ENCODE results near the gene ZNF181. TPM values are rescaled to one million over a fixed set of nuclear protein-coding genes. Genes with fewer than 3 reads are reported as not detected.

Gene ZNF181
- total RNA-seq, 1 experiment from 2014 or later = 6.8 TPM

DNA sequence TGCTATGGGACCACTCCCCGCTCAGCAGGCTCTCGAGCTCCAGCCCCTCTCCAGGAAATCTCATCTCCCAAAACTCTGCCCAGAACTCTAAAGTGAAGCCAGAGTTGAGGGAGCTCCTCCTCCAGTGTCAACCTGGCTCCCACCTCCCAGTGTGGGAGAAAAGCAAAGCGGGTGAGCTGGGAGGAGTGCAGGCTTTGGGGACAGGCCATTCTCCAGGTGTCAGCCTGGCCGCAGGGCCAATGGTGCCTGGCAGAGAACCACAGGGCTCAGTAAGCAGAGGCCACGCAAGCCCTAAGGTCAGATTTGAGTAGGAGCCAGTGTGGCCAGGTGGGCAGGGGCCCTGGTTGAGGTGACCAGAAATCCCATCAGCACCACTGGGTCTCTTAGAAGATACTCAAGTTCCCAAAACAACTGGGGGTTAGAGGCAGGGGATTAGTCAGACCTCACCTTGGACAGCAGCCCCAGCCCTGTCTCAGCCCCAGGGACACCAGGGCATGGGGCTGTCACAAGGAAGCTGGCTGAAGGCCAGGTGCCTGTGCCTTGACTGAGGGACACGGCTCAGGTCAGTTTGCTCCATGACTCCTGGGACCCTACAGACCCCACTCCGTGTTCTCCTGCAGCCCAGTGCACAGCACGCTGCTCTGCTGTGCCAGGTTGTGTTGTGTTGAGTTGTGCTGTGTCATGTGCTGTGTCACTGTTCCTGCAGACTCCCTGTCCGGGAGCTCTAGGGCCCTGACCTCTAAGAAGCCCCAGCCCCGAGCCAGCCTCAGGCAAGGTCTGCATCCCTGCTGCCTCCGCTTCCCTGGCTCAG is 2.8 kb upstream of the ZNF181 start:
- Histone ChIP-seq H3K27me3 (ENCODE audit: control insufficient read depth, insufficient read depth, low read length) (no peaks in the 10 kb centered on the region), H3K4me3 (ENCODE audit: insufficient read depth, low read depth, low read length) (no peak overlapping the region), H3K36me3 (replicated peaks; ENCODE audit: control insufficient read depth, insufficient read depth, low read length) (no peaks in the 10 kb centered on the region)
- DNase-seq = peak; percentile 11

DNA sequence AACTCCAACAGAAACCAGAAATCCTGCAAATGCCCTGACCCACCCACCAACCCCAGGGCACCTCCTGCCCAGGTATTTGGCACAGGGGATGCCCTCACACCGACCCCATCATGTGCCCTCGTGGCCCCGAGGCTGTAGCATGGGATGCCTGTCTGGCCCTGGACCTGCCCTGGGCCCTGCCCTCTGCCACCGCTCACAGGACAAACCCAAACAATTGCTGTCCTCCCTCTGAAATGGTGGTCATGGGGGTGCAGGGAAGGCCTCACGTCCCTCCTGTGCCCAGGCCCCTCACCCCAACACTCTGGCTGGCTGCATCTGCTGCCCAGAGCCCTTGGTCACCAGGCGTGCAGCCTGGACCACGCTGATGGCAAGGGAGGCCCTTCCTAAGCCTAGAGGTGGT is 2.1 kb upstream of the ZNF181 start:
- Histone ChIP-seq H3K36me3 (replicated peaks; ENCODE audit: control insufficient read depth, insufficient read depth, low read length) (no peaks in the 10 kb centered on the region), H3K27me3 (ENCODE audit: control insufficient read depth, insufficient read depth, low read length) (no peaks in the 10 kb centered on the region), H3K4me3 (ENCODE audit: insufficient read depth, low read depth, low read length) (no peak overlapping the region)
- no peak for DNase-seq

- Histone ChIP-seq H3K4me3 (ENCODE audit: insufficient read depth, low read depth, low read length) (peak overlapping the region; percentile 80; the same call in 1 of the 2 replicates), H3K36me3 (replicated peaks; ENCODE audit: control insufficient read depth, insufficient read depth, low read length) (no peaks in the 10 kb centered on the region), H3K27me3 (ENCODE audit: control insufficient read depth, insufficient read depth, low read length) (no peaks in the 10 kb centered on the region)
- DNase-seq = peak; percentile 64
Observed at GRCh38 chr19:34732612-34733211, 1.3 kb upstream of the ZNF181 start.

GRCh38 chr19:34733266-34733745 is 737 bp upstream of the ZNF181 start:
- Histone ChIP-seq H3K36me3 (replicated peaks; ENCODE audit: control insufficient read depth, insufficient read depth, low read length) (no peaks in the 10 kb centered on the region), H3K27me3 (ENCODE audit: control insufficient read depth, insufficient read depth, low read length) (no peaks in the 10 kb centered on the region), H3K4me3 (ENCODE audit: insufficient read depth, low read depth, low read length) (peak overlapping the region; percentile 80)
- DNase-seq = no peak

- no peaks in the 10 kb centered on the region for H3K27me3 ChIP-seq (ENCODE audit: control insufficient read depth, insufficient read depth, low read length)
- DNase-seq = peak; percentile 10
- no peaks in the 10 kb centered on the region; the same call in 1 of the 2 replicates for H3K36me3 ChIP-seq (replicated peaks; ENCODE audit: control insufficient read depth, insufficient read depth, low read length)
- H3K4me3 ChIP-seq (ENCODE audit: insufficient read depth, low read depth, low read length) = peak overlapping the region; percentile 80
Observed at GRCh38 chr19:34734537-34735103, 577 bp downstream of the ZNF181 start.

DNA sequence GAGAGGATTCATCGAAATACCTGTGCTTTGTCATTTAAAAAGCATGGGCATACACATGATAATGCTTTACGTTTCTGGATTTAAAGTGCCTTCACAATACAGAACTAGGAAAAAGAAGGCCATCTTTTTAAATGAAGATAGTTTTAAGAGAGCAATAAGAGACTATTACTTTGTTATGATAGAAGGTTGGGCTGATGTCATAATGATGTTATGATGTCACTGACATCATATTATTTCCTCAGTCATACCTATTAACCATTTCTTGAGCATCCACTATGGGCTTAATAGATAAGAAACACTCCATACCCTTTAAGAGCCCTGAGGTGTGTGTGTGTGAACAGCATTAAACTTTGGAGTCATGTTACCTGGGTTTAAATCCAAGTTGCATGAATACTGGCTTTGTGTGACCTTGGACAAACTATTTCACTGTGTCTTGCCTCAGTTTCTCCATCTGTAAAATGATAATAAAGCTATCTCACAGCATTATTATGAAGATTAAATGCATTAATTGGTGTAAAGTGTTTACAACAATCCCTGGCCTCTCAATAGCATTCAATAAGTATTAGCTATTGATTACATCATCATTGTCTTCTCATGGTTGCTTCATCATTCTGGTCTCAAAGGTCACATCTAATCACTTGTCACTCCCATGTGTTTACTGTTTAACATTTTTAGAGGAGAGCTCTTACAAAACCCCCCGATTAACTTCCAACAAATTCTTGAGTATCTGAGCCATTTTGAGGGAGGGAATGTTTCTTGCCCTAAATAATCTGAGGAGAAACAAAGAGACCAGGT is 11.1 kb downstream of the ZNF181 start:
- no peak for DNase-seq
- no peaks in the 10 kb centered on the region; the same call in 1 of the 2 replicates for H3K36me3 ChIP-seq (replicated peaks; ENCODE audit: control insufficient read depth, insufficient read depth, low read length)
- no peak overlapping the region for H3K4me3 ChIP-seq (ENCODE audit: insufficient read depth, low read depth, low read length)
- no peaks in the 10 kb centered on the region for H3K27me3 ChIP-seq (ENCODE audit: control insufficient read depth, insufficient read depth, low read length)

GRCh38 chr19:34757441-34757840 is 23.4 kb downstream of the ZNF181 start:
- no peaks in the 10 kb centered on the region for H3K36me3 ChIP-seq (replicated peaks; ENCODE audit: control insufficient read depth, insufficient read depth, low read length)
- H3K4me3 ChIP-seq (ENCODE audit: insufficient read depth, low read depth, low read length) = no peak overlapping the region
- no peak for DNase-seq
- H3K27me3 ChIP-seq (ENCODE audit: control insufficient read depth, insufficient read depth, low read length) = no peaks in the 10 kb centered on the region

GRCh38 chr19:34759218-34759917 is 25.3 kb downstream of the ZNF181 start:
- Histone ChIP-seq H3K27me3 (ENCODE audit: control insufficient read depth, insufficient read depth, low read length) (no peaks in the 10 kb centered on the region), H3K4me3 (ENCODE audit: insufficient read depth, low read depth, low read length) (no peak overlapping the region)
- DNase-seq = no peak

DNA sequence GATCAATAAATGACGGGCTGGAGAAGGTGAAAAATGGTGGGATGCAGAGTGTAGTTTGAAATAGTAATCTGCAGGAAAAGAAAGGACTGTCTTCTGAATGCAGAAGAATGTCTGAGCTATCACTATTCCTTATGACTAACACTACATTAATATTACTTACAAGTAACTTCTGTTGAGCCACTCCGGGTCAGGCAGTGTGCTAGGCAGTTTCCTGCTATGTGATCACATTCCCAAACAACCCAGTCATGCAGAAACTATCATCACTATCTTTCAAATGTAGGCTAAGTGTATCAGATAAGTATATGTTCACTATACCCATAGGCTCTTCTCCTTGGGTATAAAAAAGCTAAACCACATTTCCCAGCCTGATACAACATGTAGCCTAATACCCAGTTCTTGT is 32.3 kb downstream of the ZNF181 start:
- H3K36me3 ChIP-seq (replicated peaks; ENCODE audit: control insufficient read depth, insufficient read depth, low read length) = peaks cover 3% of the 10 kb centered on the region
- no peak overlapping the region for H3K4me3 ChIP-seq (ENCODE audit: insufficient read depth, low read depth, low read length)
- no peaks in the 10 kb centered on the region for H3K27me3 ChIP-seq (ENCODE audit: control insufficient read depth, insufficient read depth, low read length)
- DNase-seq = no peak

More at GRCh38 chr19:34759218-34759917, 25.3 kb downstream of the ZNF181 start:
- no peaks in the 10 kb centered on the region for H3K36me3 ChIP-seq (replicated peaks; ENCODE audit: control insufficient read depth, insufficient read depth, low read length)

DNA sequence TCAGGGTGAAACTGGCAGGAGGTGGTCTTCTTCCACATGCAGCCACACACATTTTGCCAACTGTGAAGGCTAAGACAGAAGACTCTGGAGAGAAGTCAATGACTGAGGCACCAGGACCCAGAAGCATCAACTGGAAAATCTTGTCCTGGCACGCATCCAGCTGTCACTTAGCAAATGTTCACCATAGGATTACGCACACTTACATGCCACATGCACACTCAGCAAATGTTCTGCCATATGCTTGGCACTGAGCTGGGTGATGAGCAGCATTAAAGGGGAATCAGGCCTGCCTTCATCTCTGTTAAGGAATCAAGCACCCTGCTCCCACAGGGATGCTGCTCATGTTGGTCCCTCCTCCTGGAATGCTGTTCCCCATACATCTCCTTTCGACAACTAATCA is 33.9 kb downstream of the ZNF181 start:
- DNase-seq = no peak
- Histone ChIP-seq H3K36me3 (replicated peaks; ENCODE audit: control insufficient read depth, insufficient read depth, low read length) (peaks cover 3% of the 10 kb centered on the region), H3K4me3 (ENCODE audit: insufficient read depth, low read depth, low read length) (no peak overlapping the region), H3K27me3 (ENCODE audit: control insufficient read depth, insufficient read depth, low read length) (no peaks in the 10 kb centered on the region; the same call in 1 of the 2 replicates)

- DNase-seq = peak; percentile 87
Observed at GRCh38 chr19:34772697-34773554, 38.9 kb downstream of the ZNF181 start, which contains the start of gene ZNF599. Gene ZNF599 (minus strand): TSS chr19:34773215. CDS start chr19:34772841, 374 bp downstream.

DNA sequence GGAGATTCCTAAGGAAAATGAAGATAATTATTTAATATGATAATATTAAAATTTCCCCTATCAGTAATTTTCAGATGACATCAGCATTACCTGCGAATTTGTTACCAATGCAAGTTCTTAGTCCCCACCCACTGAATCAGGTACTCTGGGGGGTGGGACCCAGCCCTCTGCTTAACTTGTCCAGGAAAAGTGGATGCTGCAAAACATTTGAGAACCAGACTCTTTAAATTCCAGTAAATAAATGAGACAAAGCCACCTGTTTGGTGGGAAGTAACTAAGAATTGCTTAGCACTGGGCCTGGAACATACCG is 39.5 kb downstream of the ZNF181 start:
- H3K36me3 ChIP-seq (replicated peaks; ENCODE audit: control insufficient read depth, insufficient read depth, low read length) = no peaks in the 10 kb centered on the region
- no peaks in the 10 kb centered on the region; the same call in 1 of the 2 replicates for H3K27me3 ChIP-seq (ENCODE audit: control insufficient read depth, insufficient read depth, low read length)
- H3K4me3 ChIP-seq (ENCODE audit: insufficient read depth, low read depth, low read length) = no peak overlapping the region
- no peak for DNase-seq

More at GRCh38 chr19:34772697-34773554, 38.9 kb downstream of the ZNF181 start, which contains the start of gene ZNF599:
- peak within 1 kb of the TSS; percentile 83 for H3K4me3 ChIP-seq (ENCODE audit: insufficient read depth, low read depth, low read length)
- no peaks in the 10 kb centered on the region; the same call in 1 of the 2 replicates for H3K27me3 ChIP-seq (ENCODE audit: control insufficient read depth, insufficient read depth, low read length)
- no peaks in the 10 kb centered on the region; the same call in 1 of the 2 replicates for H3K36me3 ChIP-seq (replicated peaks; ENCODE audit: control insufficient read depth, insufficient read depth, low read length)

DNA sequence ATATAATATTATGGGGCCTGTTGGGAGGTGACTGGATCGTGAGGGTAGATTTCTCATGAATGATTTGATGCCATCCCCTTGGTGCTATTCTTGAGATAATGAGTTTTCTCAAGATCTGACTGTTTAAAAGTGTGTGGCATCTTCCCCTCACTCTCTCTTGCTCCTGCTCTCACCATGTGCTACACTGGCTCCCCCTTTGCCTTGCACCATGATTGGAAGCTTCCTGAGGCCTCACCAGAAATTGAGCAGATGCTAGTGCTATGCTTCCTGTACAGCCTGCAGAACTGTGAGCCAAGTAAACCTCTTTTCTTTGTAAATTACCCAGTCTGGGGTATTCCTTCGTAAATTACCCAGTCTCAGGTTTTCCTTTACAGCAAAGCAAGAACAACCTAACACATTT is 40.8 kb downstream of the ZNF181 start:
- Histone ChIP-seq H3K36me3 (replicated peaks; ENCODE audit: control insufficient read depth, insufficient read depth, low read length) (no peaks in the 10 kb centered on the region), H3K27me3 (ENCODE audit: control insufficient read depth, insufficient read depth, low read length) (no peaks in the 10 kb centered on the region; the same call in 1 of the 2 replicates), H3K4me3 (ENCODE audit: insufficient read depth, low read depth, low read length) (no peak overlapping the region)
- no peak for DNase-seq
